SK-MEL-5 (cell line): ENCODE measurements around the gene SRRT. TPM values are rescaled to one million over a fixed set of nuclear protein-coding genes. Genes with fewer than 3 reads are reported as not detected.

Source experiments
- DNase-seq: peaks from one replicate; pipeline ENCODE4 v3.0.0-alpha.2; 2016; ENCODE audit warnings: low read depth, low spot score
- in situ Hi-C: cut with HindIII; loops from 2 replicates; pipeline ENCODE4 v1.10.0; 2016; ENCODE audit warnings: low sequenced_read_pairs, high pct_unique_total_duplicates, low pct_unique_long_range_greater_than_20kb
- total RNA-seq: library from RNA; depleted of rRNA; stranded (reverse); fragments of >200 nt; shearing (Covaris generic); gene quantifications from 2 replicates; pipeline ENCODE4 v1.2.3, GENCODE V29; 2014

Gene SRRT
- total RNA-seq, 1 experiment from 2014 or later, result 42.2 TPM

GRCh38 chr7:100888291-100888987 is 13.5 kb downstream of the SRRT start:
- in situ Hi-C loops, result no loop called here
- DNase-seq, result no peak

DNA sequence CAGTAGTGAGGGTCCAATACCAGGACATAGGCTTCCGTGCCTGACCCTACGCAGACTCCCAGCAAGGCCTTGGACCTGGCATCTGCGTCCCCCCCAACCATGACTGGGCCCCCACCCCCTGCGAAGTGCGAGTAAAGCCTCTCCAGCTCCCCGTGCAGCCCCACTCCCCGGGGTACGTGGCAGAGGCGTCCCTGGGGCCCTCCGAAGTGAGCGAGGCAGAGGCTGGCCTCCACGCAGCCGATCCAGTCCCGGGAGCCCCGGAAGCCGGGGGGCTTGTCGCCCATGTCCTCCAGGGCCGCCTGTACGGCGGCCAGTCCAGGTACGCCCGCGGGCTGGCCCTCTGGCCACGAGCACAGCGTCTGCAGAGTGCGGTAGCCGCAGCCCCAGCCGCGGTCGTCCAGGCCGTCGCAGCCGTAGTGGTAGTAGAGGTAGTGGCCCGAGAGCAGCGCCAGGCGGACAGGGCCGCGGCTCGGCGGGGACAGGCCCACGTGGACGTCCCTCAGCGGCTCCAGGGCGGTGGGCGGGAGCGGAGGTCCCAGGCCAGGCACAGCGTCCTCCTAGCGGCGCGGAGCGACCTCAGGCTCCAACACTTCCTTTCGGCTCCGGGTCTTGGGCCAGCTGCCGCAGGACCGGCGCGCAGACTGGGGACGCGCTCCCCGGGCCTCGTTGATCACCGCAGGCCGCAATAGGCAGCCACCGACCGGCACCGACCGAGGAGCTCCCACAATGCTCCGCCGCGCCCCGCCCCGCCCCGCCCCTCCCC is 14.3 kb downstream of the SRRT start, which contains the start of gene UFSP1:
UFSP1 (minus strand) TSS at position 728 of the 763 bp plus-strand sequence; CDS start at position 284, 444 bp downstream.
- no peak for DNase-seq
- in situ Hi-C loops, result no loop called here

DNA sequence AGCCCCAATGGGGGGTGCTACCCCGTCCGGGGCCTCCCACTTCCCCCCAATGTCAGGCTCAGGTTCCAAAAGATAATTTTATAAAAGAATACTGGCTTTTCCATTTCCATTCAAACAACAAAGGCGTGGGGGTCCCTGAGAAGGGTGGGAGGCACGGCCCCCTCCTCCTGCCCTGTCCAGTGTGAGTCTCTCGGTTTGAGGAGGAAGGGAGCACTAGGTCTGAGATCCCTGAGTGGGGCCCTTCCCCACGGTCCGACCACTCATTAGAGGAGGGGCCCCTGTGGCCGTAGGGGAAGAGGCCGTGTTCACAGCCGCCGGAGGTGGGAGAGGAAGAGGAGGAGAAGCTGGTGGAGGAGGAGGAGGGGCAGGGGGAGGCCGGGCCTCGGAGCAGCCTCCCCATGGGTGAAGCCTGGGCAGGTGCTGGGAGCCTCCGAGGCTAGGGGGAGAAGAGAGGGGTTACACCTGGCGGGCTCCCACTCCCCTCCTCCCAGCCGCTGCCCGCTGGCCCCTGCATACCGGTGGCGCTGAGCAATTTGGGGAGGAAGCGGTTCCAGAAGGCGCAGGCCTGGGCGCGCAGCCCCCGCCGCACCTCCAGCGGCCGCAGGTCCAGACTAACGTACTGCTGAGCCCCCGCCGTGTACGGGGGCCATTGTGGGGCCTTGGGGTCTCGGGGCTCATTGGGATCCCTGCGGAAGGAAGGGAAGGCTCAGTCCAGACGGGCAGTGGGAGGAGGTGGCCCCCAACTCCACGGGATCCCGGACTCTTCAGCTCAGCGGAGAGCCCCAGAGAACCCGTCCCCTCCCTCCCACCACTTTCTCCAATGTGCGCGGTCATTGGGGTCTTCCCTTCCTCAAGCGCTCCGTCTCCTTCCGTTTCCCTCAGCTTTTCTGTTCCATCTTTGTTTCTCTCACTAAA is 16.0 kb downstream of the SRRT start:
- DNase-seq, result no peak
- in situ Hi-C loops, result no loop called here

DNA sequence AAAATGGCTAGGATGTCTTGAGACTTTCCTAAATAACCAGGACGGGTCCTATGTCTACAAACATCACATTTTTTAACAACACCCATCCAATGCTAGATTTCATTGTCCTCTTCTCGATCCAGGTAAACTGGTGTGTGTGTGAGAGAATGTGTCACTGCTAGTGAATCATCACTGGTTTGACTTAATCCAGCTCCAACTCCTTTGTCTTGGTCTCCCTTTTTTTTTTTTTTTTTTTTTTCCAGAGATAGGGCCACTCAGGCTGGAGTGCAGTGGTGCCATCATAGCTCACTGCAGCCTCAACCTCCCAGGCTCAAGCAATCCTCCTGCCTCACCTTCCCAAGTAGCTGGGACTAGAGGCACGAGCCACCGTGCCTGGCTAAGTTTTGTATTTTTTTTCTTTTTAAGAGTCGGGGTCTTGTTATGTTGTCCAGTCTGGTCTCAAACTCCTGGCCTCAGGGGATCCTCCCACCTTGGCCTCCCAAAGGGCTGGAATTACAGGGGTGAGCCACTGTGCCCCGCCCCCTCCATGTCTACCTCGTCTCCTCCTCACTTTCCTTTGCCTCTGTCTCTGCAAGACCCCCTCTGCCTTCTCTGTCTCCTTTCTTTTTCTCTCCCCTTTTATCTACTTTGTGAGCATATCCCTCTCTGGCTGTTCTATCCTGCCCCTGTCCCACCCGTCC is 16.8 kb downstream of the SRRT start:
- no peak for DNase-seq
- in situ Hi-C loops, result no loop called here

- in situ Hi-C loops, result no loop called here
- DNase-seq, result no peak
Observed at GRCh38 chr7:100892364-100893317, 17.7 kb downstream of the SRRT start.

DNA sequence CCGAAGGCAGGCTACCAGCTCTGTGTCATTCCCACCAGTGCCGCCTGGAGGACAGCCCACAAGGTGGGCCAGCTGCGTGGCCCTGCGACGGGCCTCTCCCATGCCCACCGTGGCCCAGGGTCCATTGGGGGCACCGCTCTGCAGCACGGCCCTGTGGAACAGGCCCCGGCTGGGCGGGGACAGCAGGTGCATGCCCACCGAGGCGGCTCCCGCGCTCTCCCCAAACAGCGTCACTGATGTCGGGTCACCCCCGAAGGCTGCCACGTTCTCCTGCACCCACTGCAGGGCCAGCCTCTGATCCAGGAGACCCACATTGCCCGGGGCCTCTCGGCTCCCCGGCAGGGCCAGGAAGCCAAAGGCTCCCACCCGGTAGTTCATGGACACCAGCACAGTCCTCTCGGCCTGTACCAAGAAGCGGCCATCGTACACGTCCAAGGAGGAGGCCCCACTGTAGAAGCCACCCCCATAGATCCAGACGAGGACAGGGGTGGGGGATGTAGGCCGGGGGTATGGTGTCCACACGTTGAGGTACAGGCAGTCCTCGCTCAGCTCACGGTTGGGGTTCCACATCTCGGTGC is 18.5 kb downstream of the SRRT start:
- DNase-seq, result no peak
- in situ Hi-C loops, result no loop called here

- in situ Hi-C loops, result no loop called here
- DNase-seq, result no peak
Observed at GRCh38 chr7:100893910-100894721, 19.2 kb downstream of the SRRT start.

GRCh38 chr7:100894860-100895700 is 20.2 kb downstream of the SRRT start:
- in situ Hi-C loops, result no loop called here
- DNase-seq, result peak; percentile 57

GRCh38 chr7:100895701-100895955 is 20.7 kb downstream of the SRRT start, which contains the start of gene ACHE:
ACHE (minus strand) TSS chr7:100895888; CDS start chr7:100894232, 1,656 bp downstream.
- in situ Hi-C loops, result no loop called here
- DNase-seq, result no peak

DNA sequence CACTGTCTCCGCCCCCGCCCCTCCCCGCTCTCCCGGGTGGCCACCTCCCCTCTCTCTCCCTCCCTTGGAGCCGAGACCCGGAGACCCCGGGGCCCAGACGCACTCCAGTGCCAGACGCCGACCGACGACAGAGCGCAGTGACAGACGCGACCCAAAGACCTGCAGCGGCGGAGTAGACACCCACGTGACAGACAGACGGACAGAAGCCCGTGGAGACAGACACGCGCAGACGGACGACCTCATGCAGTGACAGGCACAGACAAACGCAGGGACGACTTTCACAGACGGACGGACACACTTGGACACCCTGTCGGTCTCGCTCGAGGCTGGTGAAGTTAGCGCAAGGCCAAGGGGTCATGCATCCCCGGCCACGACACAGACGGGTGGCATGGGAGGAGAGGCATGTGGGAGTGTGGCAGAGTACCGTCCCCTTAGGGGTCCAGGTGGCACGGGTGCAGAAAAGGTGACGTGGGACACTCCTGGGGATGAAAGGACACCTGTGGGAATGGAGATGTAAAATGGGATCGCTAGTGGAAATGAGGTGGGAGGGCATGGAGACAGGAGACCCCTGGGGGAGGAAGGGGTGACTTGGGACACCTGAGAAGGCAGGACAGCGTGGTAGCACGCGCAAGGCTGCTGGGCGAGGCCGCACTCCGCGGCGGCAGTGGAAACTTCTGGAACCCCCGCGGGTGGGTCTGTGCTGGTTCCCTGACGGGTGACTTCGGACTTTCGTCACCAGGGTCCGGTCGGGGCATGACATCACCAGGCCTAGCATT is 21.2 kb downstream of the SRRT start:
- no peak for DNase-seq
- in situ Hi-C loops, result no loop called here

DNA sequence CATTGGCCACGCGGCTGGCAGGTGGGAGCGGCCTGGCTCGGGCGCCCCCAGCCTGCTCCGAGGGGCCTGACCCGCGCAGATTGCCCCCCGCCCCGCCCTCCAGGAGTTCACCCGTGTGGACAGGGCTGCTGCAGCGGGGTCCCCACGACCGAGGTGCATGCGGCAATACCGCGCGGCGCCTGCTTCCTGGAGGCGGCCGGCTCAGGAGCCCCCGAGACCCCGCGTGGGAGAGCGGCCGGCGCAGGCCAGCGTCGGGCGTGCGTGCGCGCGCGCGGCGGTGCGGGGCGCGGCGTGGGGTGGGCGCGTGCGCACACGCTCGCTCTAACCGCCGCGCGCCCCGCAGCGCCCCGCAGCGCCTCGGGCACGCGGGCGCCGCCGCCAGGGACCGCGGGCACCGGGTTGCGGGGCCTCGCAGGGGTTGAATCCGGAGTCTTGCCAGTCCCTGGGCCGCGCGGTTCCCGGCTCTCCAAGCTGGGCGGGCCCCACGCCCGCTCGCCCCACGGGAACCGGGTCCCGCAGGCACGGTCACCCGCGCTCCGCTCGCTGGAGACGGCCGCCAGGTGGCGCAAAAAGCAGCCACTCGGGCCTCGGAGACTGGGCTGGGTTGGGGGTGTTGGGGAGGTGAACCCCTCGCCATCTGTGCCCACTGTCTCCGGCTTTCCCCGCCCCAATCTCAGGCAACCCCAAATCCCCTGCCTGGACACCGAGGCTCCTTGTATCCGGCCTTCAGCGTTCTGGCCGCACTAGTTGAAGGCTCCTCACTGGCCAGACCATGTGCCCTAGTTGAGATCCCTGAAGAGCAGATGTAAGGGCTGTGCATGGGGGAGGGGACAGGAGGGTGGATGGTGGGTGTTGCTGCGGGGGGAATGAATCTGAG is 22.1 kb downstream of the SRRT start:
- peak; percentile 51 for DNase-seq
- in situ Hi-C loops, result no loop called here

- no peak for DNase-seq
- in situ Hi-C loops, result no loop called here
Observed at GRCh38 chr7:100897772-100898454, 23.0 kb downstream of the SRRT start.

DNA sequence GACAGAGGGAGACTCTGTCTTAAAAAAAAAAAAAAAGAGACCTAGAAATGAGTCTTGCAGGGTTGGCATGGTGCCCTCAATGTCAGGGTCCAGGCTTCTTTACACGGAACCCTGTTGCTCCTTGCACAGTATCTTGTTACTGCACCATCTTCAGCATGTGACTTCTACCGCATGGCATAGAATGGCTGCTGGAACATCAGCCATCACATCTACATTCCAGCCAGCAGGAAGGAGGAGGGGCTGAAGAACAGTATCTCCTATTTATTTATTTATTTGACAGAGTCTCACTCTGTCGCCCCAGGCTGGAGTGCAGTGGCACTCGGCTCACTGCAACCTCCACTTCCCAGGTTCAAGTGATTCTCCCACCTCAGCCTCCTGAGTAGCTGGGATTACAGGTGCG is 24.5 kb downstream of the SRRT start:
- DNase-seq, result no peak
- in situ Hi-C loops, result no loop called here
